GM12801 (cell line): ENCODE data around the gene SCN3A.

Source experiments
- TF ChIP-seq, protein P1 (sequence below): IDR thresholded peaks from one replicate; pipeline ENCODE4 v1.5.1; 2011; ENCODE audit warnings: control low read depth; ENCODE audit not compliant: insufficient read length; ENCODE audit errors: extremely low read depth

Gene SCN3A

DNA sequence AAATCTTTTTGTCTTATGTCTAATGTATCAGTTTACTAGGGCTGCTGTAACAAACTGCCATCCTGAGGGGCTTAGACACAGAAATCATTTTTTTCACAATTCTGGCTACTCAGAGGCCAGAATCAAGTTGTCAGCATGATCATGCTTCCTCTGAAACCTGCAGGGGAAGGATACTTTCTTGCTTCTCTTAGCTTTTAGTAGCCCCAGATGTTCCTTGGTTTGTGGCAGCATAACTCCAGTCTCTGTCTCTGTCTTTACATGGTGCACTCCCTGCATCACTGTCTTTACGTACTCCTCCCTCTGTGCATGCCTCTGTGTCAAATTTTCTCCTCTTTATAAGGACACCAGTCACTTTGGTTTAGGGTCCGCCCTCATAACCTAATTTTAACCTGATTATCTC lies 2.0 kb upstream of the SCN3A start:
- TF ChIP-seq, protein P1, sequence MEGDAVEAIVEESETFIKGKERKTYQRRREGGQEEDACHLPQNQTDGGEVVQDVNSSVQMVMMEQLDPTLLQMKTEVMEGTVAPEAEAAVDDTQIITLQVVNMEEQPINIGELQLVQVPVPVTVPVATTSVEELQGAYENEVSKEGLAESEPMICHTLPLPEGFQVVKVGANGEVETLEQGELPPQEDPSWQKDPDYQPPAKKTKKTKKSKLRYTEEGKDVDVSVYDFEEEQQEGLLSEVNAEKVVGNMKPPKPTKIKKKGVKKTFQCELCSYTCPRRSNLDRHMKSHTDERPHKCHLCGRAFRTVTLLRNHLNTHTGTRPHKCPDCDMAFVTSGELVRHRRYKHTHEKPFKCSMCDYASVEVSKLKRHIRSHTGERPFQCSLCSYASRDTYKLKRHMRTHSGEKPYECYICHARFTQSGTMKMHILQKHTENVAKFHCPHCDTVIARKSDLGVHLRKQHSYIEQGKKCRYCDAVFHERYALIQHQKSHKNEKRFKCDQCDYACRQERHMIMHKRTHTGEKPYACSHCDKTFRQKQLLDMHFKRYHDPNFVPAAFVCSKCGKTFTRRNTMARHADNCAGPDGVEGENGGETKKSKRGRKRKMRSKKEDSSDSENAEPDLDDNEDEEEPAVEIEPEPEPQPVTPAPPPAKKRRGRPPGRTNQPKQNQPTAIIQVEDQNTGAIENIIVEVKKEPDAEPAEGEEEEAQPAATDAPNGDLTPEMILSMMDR, result no peak

DNA sequence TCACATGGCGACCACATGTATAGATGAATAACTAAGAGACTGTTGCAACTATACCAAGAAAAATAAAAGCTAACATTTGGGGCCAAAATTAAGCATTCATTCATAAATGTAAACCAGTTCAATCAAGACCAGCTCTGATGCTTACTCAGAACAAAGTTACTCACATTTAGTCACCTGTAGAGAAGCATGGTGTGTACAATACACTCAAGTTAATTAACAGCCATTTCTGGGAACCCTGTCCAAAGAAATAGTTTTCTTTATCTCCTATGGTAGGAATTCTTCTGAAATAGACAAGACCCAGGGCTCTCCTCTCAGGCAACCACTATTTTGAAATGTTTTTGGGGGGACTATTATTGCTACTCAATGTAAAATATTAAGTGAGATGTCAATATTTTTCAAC lies 1.6 kb downstream of the SCN3A start:
- TF ChIP-seq, protein P1, result no peak

DNA sequence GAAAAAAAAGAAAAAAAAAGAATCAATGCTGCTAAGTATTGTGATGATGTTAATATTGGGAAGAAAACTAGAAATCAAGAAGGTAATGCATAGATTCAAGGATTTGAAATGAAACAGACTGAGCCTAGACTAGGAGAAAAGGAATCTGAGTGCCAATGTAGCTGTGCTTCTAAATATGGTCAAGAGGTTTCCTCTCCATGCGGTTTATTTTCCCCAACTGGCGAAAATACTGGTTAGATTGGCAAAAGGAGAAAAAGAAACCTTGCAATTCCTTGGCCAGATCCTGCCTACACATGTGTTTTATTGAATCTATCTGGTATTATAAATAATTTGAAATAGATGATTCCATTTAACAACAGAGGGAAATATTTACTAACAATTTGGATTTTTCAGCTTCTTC lies 5.7 kb downstream of the SCN3A start:
- TF ChIP-seq, protein P1, result no peak

DNA sequence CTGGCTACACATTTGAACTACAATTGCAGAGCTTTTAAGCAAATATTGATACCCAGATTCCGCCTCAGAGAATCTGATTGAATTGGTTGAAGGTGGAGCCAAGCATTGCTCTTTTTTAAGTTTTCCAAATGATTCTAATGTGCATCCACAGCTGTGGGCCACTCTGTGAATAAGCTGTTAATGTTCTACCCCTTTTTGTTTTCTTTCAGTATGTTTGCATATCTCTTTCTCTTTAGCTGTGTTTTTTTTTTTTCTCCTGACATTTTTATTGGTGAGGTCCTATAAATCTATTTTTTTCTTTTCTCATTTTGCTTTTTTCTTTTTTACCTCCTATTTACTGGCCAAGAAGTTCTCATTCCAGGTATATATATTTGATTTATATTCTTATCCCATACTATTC lies 6.5 kb downstream of the SCN3A start:
- TF ChIP-seq, protein P1, result no peak

DNA sequence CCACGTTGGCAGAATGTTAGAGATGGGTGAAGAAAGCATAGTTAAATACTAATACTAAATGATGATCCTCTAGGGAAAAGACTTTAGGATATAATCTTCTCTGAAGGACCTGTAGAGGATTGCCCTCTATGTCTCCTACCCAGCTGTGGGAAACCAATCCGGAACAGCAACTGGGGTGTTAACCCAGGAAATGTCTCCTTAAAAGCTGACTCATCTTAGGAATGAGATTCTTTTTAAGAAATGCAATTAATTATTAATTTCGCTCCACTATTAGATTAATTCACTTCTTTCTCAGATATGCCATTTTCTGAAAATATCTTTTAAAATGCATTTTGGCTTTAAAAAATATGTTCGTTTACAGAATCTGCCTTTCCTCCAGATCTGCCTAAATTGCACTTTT lies 7.4 kb downstream of the SCN3A start:
- TF ChIP-seq, protein P1, result no peak

DNA sequence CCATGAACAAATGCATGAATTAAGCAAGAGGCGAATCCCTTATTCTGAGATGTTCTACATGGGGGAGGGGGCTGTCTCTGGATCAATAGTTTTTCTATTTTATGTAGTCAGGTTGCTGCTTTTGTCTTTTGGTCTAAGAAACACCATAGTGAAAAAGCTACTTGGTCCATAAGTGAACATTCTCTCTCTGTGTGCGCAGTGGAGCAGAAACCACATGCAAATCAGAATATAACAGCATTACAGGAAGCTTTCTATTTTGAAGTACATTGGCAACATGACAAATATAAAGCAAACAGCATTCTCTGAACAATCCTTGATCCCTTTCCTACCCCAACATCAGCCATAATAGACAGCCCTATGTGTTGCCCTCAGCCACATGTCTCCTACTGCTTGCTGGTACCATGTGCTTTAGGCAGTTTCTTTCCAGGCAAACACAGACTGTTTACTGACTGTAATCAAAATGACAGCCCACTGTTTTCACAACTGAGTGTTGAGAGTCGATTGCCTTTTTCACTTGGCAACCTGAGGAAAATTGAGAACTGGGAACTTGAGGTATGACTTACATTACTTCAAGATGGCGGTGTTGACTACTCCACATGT lies 10.6 kb downstream of the SCN3A start:
- TF ChIP-seq, protein P1, result no peak

DNA sequence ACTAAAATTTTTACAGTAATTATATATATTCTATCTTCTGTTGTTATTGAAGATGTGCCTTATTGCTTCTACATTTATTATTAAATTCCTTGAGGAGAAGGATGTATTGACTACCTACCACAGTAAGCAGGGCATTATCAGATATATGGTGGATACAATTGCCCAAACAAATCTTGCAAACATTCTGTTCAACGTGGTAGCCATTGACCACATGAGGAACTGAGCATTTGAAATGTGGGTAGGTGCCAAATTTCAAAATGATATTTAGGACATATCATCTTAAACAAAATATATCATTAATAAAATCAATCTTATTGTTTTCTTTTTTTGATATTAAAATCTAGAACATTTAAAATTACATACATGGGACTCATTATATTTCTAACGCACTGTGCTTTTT lies 11.1 kb downstream of the SCN3A start:
- TF ChIP-seq, protein P1, result no peak
